GM12892 (cell line): ENCODE results near the gene CFLAR.

Experiments used
- POLR2A ChIP-seq: IDR thresholded peaks from 2 replicates; pipeline ENCODE4 v1.6.1; 2011; ENCODE audit warnings: low read depth, low read length, control low read depth
- POLR2AphosphoS5 ChIP-seq: IDR thresholded peaks from 2 replicates; pipeline ENCODE4 v1.6.1; 2011; ENCODE audit warnings: low read depth, low read length, control low read depth
- TAF1 ChIP-seq: IDR thresholded peaks from 2 replicates; pipeline ENCODE4 v1.6.1; 2011; ENCODE audit warnings: low read depth, mild to moderate bottlenecking, control low read depth, low read length, borderline replicate concordance

- TF ChIP-seq POLR2A (peak; percentile 60), TAF1 (no peak), POLR2AphosphoS5 (peak; percentile 48; the same call in 1 of the 2 replicates)
These were observed 13.1 kb downstream of the CFLAR start for GRCh38 chr2:201128933-201129505.
